Measurements from ENCODE around the gene MPG. TPM values are rescaled to one million over a fixed set of nuclear protein-coding genes. Genes with fewer than 3 reads are reported as not detected.

The MPG gene
- total RNA-seq, 1 experiment from 2014 or later: 86.2 TPM

- peaks cover 10% of the 10 kb centered on the region for H4K20me1 ChIP-seq (ENCODE audit: insufficient read depth)
- no peaks in the 10 kb centered on the region for H3K36me3 ChIP-seq (ENCODE audit: low read depth)
- H3K27me3 ChIP-seq (ENCODE audit: insufficient read depth, low read depth): no peaks in the 10 kb centered on the region
- POLR2A ChIA-PET (ENCODE audit: unreplicated experiment): interaction anchor here (0.7 kb wide), 1 partner anchor 11 kb away, joined by 4 read pairs; no protein-coding TSS in a partner anchor
- intact Hi-C loops (cut with micrococcal nuclease; ENCODE audit: unreplicated experiment): no loop called here
- no peaks in the 10 kb centered on the region for H3K79me2 ChIP-seq (ENCODE audit: low read depth)
- H3K9me3 ChIP-seq (ENCODE audit: insufficient read depth, low read depth): no peaks in the 10 kb centered on the region
- CTCF ChIA-PET: no interaction called here
- H3K27ac ChIP-seq: no peak overlapping the region
- no peaks in the 10 kb centered on the region for H3K4me1 ChIP-seq (replicated peaks; ENCODE audit: insufficient read depth)
- no peaks in the 10 kb centered on the region for H3K9me2 ChIP-seq (ENCODE audit: insufficient read depth)
- BruUV-seq (replicated peaks): no TSS peak
- TF ChIP-seq CTCF (conservative IDR thresholded peaks at IDR 0.05) (no peak), EZH2 (IDR thresholded peaks at IDR 0.05; ENCODE audit: low read depth) (no peak)
- DNase-seq: no peak
- H3K4me3 ChIP-seq: no peak overlapping the region
- H2AFZ ChIP-seq: no peak overlapping the region
- H3K4me2 ChIP-seq: no peak overlapping the region
- peaks cover 13% of the 10 kb centered on the region; the same call in 1 of the 2 replicates for H3F3A ChIP-seq (ENCODE audit: insufficient read depth, low read depth)
Measured at GRCh38 chr16:86483-86952, 8.5 kb downstream of the MPG start.

GRCh38 chr16:88613-89012, 10.6 kb downstream of the MPG start:
- CTCF ChIA-PET: no interaction called here
- no peak overlapping the region for H3K4me2 ChIP-seq

GRCh38 chr16:89391-90302, 11.6 kb downstream of the MPG start:
- H3F3A ChIP-seq (ENCODE audit: insufficient read depth, low read depth): peaks cover 14% of the 10 kb centered on the region; the same call in 1 of the 2 replicates
- H3K4me3 ChIP-seq: no peak overlapping the region
- intact Hi-C loops (cut with micrococcal nuclease; ENCODE audit: unreplicated experiment): no loop called here
- H3K9me2 ChIP-seq (ENCODE audit: insufficient read depth): no peaks in the 10 kb centered on the region
- ChIA-PET CTCF (no interaction called here), POLR2A (ENCODE audit: unreplicated experiment) (no interaction called here)
- BruUV-seq (replicated peaks): no TSS peak
- no peak for DNase-seq
- H3K9me3 ChIP-seq (ENCODE audit: insufficient read depth, low read depth): no peaks in the 10 kb centered on the region
- TF ChIP-seq CTCF (conservative IDR thresholded peaks at IDR 0.05): no peak
- TF ChIP-seq EZH2 (IDR thresholded peaks at IDR 0.05; ENCODE audit: low read depth): no peak
- H4K20me1 ChIP-seq (ENCODE audit: insufficient read depth): peaks cover 10% of the 10 kb centered on the region
- no peak overlapping the region for H3K4me2 ChIP-seq
- H3K27ac ChIP-seq: no peak overlapping the region
- H3K36me3 ChIP-seq (ENCODE audit: low read depth): no peaks in the 10 kb centered on the region
- no peaks in the 10 kb centered on the region for H3K27me3 ChIP-seq (ENCODE audit: insufficient read depth, low read depth)
- H2AFZ ChIP-seq: no peak overlapping the region
- H3K4me1 ChIP-seq (replicated peaks; ENCODE audit: insufficient read depth): no peaks in the 10 kb centered on the region
- H3K79me2 ChIP-seq (ENCODE audit: low read depth): no peaks in the 10 kb centered on the region

More at GRCh38 chr16:88613-89012, 10.6 kb downstream of the MPG start:
- H3K4me3 ChIP-seq: no peak overlapping the region
- H3K79me2 ChIP-seq (ENCODE audit: low read depth): no peaks in the 10 kb centered on the region
- TF ChIP-seq EZH2 (IDR thresholded peaks at IDR 0.05; ENCODE audit: low read depth) (no peak), CTCF (conservative IDR thresholded peaks at IDR 0.05) (no peak)
- DNase-seq: no peak
- peaks cover 14% of the 10 kb centered on the region; the same call in 1 of the 2 replicates for H3F3A ChIP-seq (ENCODE audit: insufficient read depth, low read depth)
- H3K4me1 ChIP-seq (replicated peaks; ENCODE audit: insufficient read depth): no peaks in the 10 kb centered on the region
- H3K36me3 ChIP-seq (ENCODE audit: low read depth): no peaks in the 10 kb centered on the region
- H3K27me3 ChIP-seq (ENCODE audit: insufficient read depth, low read depth): no peaks in the 10 kb centered on the region
- POLR2A ChIA-PET (ENCODE audit: unreplicated experiment): no interaction called here
- no peaks in the 10 kb centered on the region for H3K9me2 ChIP-seq (ENCODE audit: insufficient read depth)
- intact Hi-C loops (cut with micrococcal nuclease; ENCODE audit: unreplicated experiment): no loop called here
- H3K27ac ChIP-seq: no peak overlapping the region
- peaks cover 10% of the 10 kb centered on the region for H4K20me1 ChIP-seq (ENCODE audit: insufficient read depth)
- H3K9me3 ChIP-seq (ENCODE audit: insufficient read depth, low read depth): no peaks in the 10 kb centered on the region
- BruUV-seq (replicated peaks): no TSS peak
- H2AFZ ChIP-seq: no peak overlapping the region

Data from PC-9 (cell line).